GM12801 (cell line): ENCODE data around the gene MCF2L2.

ENCODE experiments used
- CTCF ChIP-seq: IDR thresholded peaks from one replicate; pipeline ENCODE4 v1.5.1; 2011; ENCODE audit warnings: control low read depth; ENCODE audit not compliant: insufficient read length; ENCODE audit errors: extremely low read depth

MCF2L2 gene

GRCh38 chr3:183148056-183148455 is 280.4 kb downstream of the MCF2L2 start:
- no peak for TF ChIP-seq CTCF

GRCh38 chr3:183144363-183144762 is 284.1 kb downstream of the MCF2L2 start:
- no peak for TF ChIP-seq CTCF

GRCh38 chr3:183142199-183142598 is 286.2 kb downstream of the MCF2L2 start:
- TF ChIP-seq CTCF, result no peak

DNA sequence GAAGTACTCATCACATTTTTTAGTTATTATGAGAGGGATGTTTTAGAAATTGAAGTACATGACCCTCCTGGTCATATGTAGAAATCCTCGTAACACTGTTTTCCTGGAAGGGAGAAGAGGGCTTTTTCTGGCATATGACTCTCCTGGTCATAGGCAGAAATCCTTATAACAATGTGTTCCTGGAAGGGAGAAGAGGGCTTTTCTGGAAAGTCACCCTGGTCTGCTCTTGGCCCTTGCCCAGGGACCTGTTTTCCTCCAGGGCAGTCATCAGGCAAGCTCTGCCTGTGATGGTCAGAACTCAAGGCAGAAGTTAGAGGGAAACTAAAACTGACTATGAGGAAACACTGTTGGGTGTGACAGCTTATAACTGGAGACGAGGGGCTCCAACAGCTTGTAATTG is 293.6 kb downstream of the MCF2L2 start:
- TF ChIP-seq CTCF, result no peak

DNA sequence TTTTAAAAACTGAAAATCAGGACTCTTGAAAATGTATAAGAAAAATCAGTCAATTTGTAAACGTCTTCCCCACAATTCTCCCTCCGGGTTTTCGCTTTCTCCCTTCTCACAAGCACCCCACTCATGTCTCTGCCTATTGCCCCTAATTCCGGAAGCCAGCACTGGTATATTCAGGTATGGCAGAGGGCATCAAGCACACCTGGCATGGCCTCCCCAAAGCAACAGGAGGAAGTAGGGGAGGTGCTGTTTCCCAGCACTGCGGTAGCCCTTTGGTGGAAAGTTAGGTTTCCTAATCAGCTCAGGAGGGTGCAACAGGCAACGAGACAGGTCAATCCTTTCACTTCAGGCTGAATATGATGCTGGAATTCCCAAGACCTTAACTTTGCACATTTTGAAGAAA is 296.0 kb downstream of the MCF2L2 start:
- no peak for TF ChIP-seq CTCF

DNA sequence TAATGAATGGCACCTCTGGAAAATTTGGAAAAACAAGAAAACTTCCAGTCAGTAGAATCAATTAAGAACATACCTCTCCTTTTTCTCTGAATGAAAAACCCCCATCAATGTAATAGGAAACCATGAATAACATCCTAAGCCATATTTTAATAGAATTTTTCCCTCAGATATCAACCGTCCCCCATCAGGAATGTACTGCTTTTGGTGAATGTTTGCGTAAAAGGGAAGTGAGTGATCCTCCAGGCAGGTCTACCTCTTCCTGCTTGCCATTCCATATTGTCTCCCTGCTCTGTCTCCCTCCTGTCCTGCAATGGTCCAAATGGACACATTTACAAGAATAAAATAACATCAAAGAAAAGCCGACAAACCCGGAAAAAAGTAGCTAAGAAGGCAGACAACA is 296.7 kb downstream of the MCF2L2 start:
- no peak for TF ChIP-seq CTCF

DNA sequence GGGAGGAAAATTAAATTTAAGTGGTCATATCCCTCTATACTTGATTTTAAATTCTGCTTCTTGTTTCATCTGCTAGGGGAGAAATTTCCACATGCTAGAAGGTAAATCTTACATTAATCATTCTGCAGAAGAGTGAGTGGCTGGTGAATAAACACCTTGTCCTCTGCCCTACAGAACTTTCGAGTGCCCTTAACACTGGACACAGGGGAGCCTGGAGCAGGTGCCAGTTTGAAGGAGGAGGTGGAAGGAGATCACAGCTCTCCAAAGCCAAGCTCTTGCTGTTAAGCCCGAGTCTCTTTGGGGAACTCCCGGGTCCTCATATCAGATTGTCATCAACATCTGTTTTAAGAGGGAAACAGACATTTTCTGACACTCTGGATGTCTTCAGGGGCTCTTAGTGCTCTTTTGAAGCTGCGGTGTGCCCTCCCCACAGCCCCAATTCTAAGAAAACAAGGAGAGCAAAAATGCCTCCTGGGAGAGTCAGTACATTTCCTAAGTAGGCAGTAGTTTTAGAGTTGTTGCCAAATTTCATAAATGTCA is 297.2 kb downstream of the MCF2L2 start:
- no peak for TF ChIP-seq CTCF

DNA sequence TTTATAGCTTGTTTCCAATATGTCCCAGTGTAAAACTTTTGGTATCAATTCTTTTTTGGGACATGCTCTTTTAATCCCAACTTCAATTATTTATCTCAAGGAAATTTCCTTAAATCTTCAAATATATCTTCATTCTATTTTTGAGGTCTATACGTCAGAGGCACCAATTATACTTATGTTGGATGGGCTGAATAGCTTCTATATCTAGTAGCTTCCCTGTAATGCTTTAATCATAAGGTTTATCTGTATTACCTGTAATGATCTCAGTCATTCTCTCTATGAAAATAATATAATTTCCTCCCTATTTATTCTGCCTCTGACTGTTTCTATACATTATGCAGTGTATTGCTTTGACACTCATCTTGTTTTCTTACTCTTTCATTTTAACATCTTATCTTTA is 299.2 kb downstream of the MCF2L2 start:
- no peak for TF ChIP-seq CTCF
